H9 (cell line): ENCODE results near the gene GRIPAP1. TPM values are rescaled to one million over a fixed set of nuclear protein-coding genes. Genes with fewer than 3 reads are reported as not detected.

Source experiments
- DNase-seq: peaks from one replicate; pipeline ENCODE4 v3.0.0-alpha.2; 2017
- H2AFZ ChIP-seq: one replicate; pipeline ENCODE4 v1.6.1; 2013; ENCODE audit warnings: mild to moderate bottlenecking, low read length, control low read depth, moderate library complexity
- H2AK5ac ChIP-seq: 2 replicates; pipeline ENCODE4 v1.6.1; 2013; ENCODE audit warnings: low read length, control low read depth, mixed read lengths; ENCODE audit not compliant: insufficient read length
- H2BK120ac ChIP-seq: one replicate; pipeline ENCODE4 v1.6.1; 2013; ENCODE audit warnings: low read depth, mild to moderate bottlenecking, low read length, control low read depth, inconsistent platforms; ENCODE audit not compliant: poor library complexity, severe bottlenecking
- H2BK12ac ChIP-seq: 2 replicates; pipeline ENCODE4 v1.6.1; 2013; ENCODE audit warnings: low read length, control low read depth, mixed read lengths, low read depth; ENCODE audit not compliant: insufficient read length
- H2BK15ac ChIP-seq: 2 replicates; pipeline ENCODE4 v1.6.1; 2013; ENCODE audit warnings: low read depth, low read length, control low read depth
- H2BK20ac ChIP-seq: one replicate; pipeline ENCODE4 v1.6.1; 2013; ENCODE audit warnings: low read depth, mild to moderate bottlenecking, low read length, control low read depth, inconsistent platforms; ENCODE audit not compliant: poor library complexity, severe bottlenecking
- H2BK5ac ChIP-seq: 2 replicates; pipeline ENCODE4 v1.6.1; 2013; ENCODE audit warnings: low read length, control low read depth, mixed read lengths; ENCODE audit not compliant: insufficient read length
- H3K14ac ChIP-seq: 2 replicates; pipeline ENCODE4 v1.6.1; 2013; ENCODE audit warnings: low read length, control low read depth; ENCODE audit not compliant: insufficient read depth
- H3K18ac ChIP-seq: 2 replicates; pipeline ENCODE4 v1.6.1; 2013; ENCODE audit warnings: low read depth, mild to moderate bottlenecking, mixed read lengths, low read length, control low read depth; ENCODE audit not compliant: insufficient read length
- H3K23ac ChIP-seq: 2 replicates; pipeline ENCODE4 v1.6.1; 2013; ENCODE audit warnings: low read length, control low read depth, mixed read lengths, low read depth; ENCODE audit not compliant: insufficient read length
- H3K23me2 ChIP-seq: 2 replicates; pipeline ENCODE4 v1.6.1; 2013; ENCODE audit warnings: low read depth, mild to moderate bottlenecking, mixed read lengths, low read length, control low read depth; ENCODE audit not compliant: insufficient read length, poor library complexity, severe bottlenecking
- H3K27ac ChIP-seq: 2 replicates; pipeline ENCODE4 v1.5.1; 2013; ENCODE audit warnings: low read length, control low read depth, mixed read lengths, low read depth; ENCODE audit not compliant: insufficient read length
- H3K27me3 ChIP-seq: 2 replicates; pipeline ENCODE4 v1.6.1; 2013; ENCODE audit warnings: low read length, control low read depth, inconsistent platforms; ENCODE audit not compliant: insufficient read depth
- H3K4ac ChIP-seq: 2 replicates; pipeline ENCODE4 v1.6.1; 2013; ENCODE audit warnings: low read depth, mild to moderate bottlenecking, control low read depth, inconsistent platforms, low read length, moderate library complexity
- H3K4me1 ChIP-seq: 2 replicates; pipeline ENCODE4 v1.6.1; 2013; ENCODE audit warnings: low read length, control low read depth, inconsistent platforms; ENCODE audit not compliant: insufficient read depth
- H3K4me2 ChIP-seq: 2 replicates; pipeline ENCODE4 v1.6.1; 2013; ENCODE audit warnings: low read length, control low read depth, mixed read lengths; ENCODE audit not compliant: insufficient read length, insufficient read depth
- H3K56ac ChIP-seq: 2 replicates; pipeline ENCODE4 v1.6.1; 2013; ENCODE audit warnings: low read depth, mild to moderate bottlenecking, mixed read lengths, low read length, control low read depth; ENCODE audit not compliant: insufficient read length
- H3K79me1 ChIP-seq: 2 replicates; pipeline ENCODE4 v1.6.1; 2013; ENCODE audit warnings: low read depth, mild to moderate bottlenecking, moderate library complexity, low read length, control low read depth, inconsistent platforms; ENCODE audit not compliant: insufficient read depth, poor library complexity, severe bottlenecking
- H3K79me2 ChIP-seq: 2 replicates; pipeline ENCODE4 v1.6.1; 2013; ENCODE audit warnings: low read length, control low read depth, inconsistent platforms; ENCODE audit not compliant: insufficient read depth
- H3K9ac ChIP-seq: 2 replicates; pipeline ENCODE4 v1.6.1; 2013; ENCODE audit warnings: low read length, control low read depth, mixed read lengths; ENCODE audit not compliant: insufficient read length; ENCODE audit errors: extremely low read depth
- H3K9me3 ChIP-seq: one replicate; pipeline ENCODE4 v1.6.1; 2013; ENCODE audit warnings: low read depth, low read length, inconsistent platforms; ENCODE audit not compliant: control insufficient read depth
- H3T11ph ChIP-seq: one replicate; pipeline ENCODE4 v1.6.1; 2013; ENCODE audit warnings: mild to moderate bottlenecking, low read length, control low read depth, inconsistent platforms
- H4K20me1 ChIP-seq: one replicate; pipeline ENCODE4 v1.6.1; 2013; ENCODE audit not compliant: control insufficient read depth, insufficient read length, insufficient read depth
- H4K5ac ChIP-seq: 2 replicates; pipeline ENCODE4 v1.6.1; 2013; ENCODE audit warnings: low read depth, mild to moderate bottlenecking, mixed read lengths, low read length, control low read depth; ENCODE audit not compliant: insufficient read length
- H4K8ac ChIP-seq: replicated peaks from 2 replicates; pipeline ENCODE4 v1.6.1; 2013; ENCODE audit warnings: low read length, control low read depth, mixed read lengths, low read depth; ENCODE audit not compliant: insufficient read length
- H4K91ac ChIP-seq: 2 replicates; pipeline ENCODE4 v1.6.1; 2013; ENCODE audit warnings: low read depth, mild to moderate bottlenecking, moderate library complexity, mixed read lengths, low read length, control low read depth; ENCODE audit not compliant: insufficient read length
- H3K27ac Mint-ChIP-seq, 3 experiments: 2 replicates in 2 of 3; 3 replicates in 1 of 3; pipeline ENCODE4 v1.8.0; 2020 to 2021; ENCODE audit warnings: mixed read lengths in 3 of 3, mild to moderate bottlenecking in 1 of 3, moderate library complexity in 1 of 3
- H3K27me3 Mint-ChIP-seq: 2 replicates; pipeline ENCODE4 v1.8.0; 2021; ENCODE audit warnings: low read depth, mild to moderate bottlenecking, moderate library complexity, mixed read lengths
- H3K36me3 Mint-ChIP-seq, 3 experiments: 2 replicates in 2 of 3; 3 replicates in 1 of 3; pipeline ENCODE4 v1.8.0; 2020 to 2021; ENCODE audit warnings: low read depth in 3 of 3, mixed read lengths in 3 of 3; ENCODE audit not compliant: insufficient read depth in 1 of 3
- H3K4me1 Mint-ChIP-seq, 2 experiments: 2 replicates each; pipeline ENCODE4 v1.8.0; 2020; ENCODE audit warnings: mixed read lengths in 2 of 2
- H3K4me3 Mint-ChIP-seq, 2 experiments: 2 replicates in 1 of 2; 3 replicates in 1 of 2; pipeline ENCODE4 v1.8.0; 2020 to 2021; ENCODE audit warnings: mild to moderate bottlenecking in 2 of 2, mixed read lengths in 2 of 2, moderate library complexity in 1 of 2
- H3K9me3 Mint-ChIP-seq, 2 experiments: 2 replicates in 1 of 2; 3 replicates in 1 of 2; pipeline ENCODE4 v1.8.0; 2020; ENCODE audit warnings: mild to moderate bottlenecking in 2 of 2, mixed read lengths in 2 of 2, moderate library complexity in 1 of 2
- WGBS: extraction: QIAGEN DNeasy Blood & Tissue Kit; methylation state at CpG from one replicate; pipeline ENCODE4 v1.1.7; 2013; ENCODE audit warnings: missing lambda C conversion rate, low lambda C conversion rate, mixed read lengths; ENCODE audit not compliant: insufficient read length; ENCODE audit errors: extremely low coverage; 5-methylcytosine and 5-hydroxymethylcytosine counted together
- total RNA-seq: library from RNA; stranded (reverse); gene quantifications from 2 replicates; pipeline ENCODE4 v1.2.1, GENCODE V29; 2021
- TF ChIP-seq, protein P1 (sequence below): fragments of 200-600 bp; sonication (generic); conservative IDR thresholded peaks from 3 replicates; pipeline ENCODE4 v1.8.0; 2021; ENCODE audit warnings: antibody characterized with exemption, mild to moderate bottlenecking

The GRIPAP1 gene
- total RNA-seq, 1 experiment from 2014 or later, result 71.8 TPM

- no peak overlapping the region for H4K8ac ChIP-seq
- H3K4me2 ChIP-seq, result no peak overlapping the region
- no peak overlapping the region for H3T11ph ChIP-seq
- H3K36me3 Mint-ChIP-seq, result peaks cover 2 to 9% (median 7%) of the 10 kb centered on the region in 3 experiments
- H3K4me1 ChIP-seq, result no peaks in the 10 kb centered on the region
- no CpG with 5 or more reads among the region's 7 CpGs for WGBS
- H3K27me3 Mint-ChIP-seq, result peaks cover 2% of the 10 kb centered on the region
- H2BK5ac ChIP-seq, result no peak overlapping the region
- no peak overlapping the region for H3K9ac ChIP-seq
- H3K9me3 Mint-ChIP-seq, result peaks cover 50 to 53% of the 10 kb centered on the region in 2 experiments
- H4K5ac ChIP-seq, result no peak overlapping the region
- H2BK15ac ChIP-seq, result no peak overlapping the region
- no peak overlapping the region for H3K56ac ChIP-seq
- H2AK5ac ChIP-seq, result no peak overlapping the region
- no peak overlapping the region for H3K18ac ChIP-seq
- TF ChIP-seq, protein P1, sequence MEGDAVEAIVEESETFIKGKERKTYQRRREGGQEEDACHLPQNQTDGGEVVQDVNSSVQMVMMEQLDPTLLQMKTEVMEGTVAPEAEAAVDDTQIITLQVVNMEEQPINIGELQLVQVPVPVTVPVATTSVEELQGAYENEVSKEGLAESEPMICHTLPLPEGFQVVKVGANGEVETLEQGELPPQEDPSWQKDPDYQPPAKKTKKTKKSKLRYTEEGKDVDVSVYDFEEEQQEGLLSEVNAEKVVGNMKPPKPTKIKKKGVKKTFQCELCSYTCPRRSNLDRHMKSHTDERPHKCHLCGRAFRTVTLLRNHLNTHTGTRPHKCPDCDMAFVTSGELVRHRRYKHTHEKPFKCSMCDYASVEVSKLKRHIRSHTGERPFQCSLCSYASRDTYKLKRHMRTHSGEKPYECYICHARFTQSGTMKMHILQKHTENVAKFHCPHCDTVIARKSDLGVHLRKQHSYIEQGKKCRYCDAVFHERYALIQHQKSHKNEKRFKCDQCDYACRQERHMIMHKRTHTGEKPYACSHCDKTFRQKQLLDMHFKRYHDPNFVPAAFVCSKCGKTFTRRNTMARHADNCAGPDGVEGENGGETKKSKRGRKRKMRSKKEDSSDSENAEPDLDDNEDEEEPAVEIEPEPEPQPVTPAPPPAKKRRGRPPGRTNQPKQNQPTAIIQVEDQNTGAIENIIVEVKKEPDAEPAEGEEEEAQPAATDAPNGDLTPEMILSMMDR, result no peak
- H3K4me3 Mint-ChIP-seq, result no peak overlapping the region
- H4K91ac ChIP-seq, result no peak overlapping the region
- H3K27ac ChIP-seq, result no peak overlapping the region
- no peak overlapping the region for H3K4ac ChIP-seq
- H2BK20ac ChIP-seq, result no peak overlapping the region
- no peak overlapping the region for H3K23ac ChIP-seq
- H3K79me2 ChIP-seq, result no peaks in the 10 kb centered on the region
- H2BK120ac ChIP-seq, result no peak overlapping the region
- H3K4me1 Mint-ChIP-seq, result no peaks in the 10 kb centered on the region
- H3K27me3 ChIP-seq, result no peaks in the 10 kb centered on the region
- H3K9me3 ChIP-seq, result no peaks in the 10 kb centered on the region
- no peak overlapping the region for H2AFZ ChIP-seq
- H3K27ac Mint-ChIP-seq, result no peak overlapping the region
- no peak for DNase-seq
- no peaks in the 10 kb centered on the region for H4K20me1 ChIP-seq
- no peak overlapping the region for H2BK12ac ChIP-seq
- H3K79me1 ChIP-seq, result no peaks in the 10 kb centered on the region
- H3K23me2 ChIP-seq, result no peaks in the 10 kb centered on the region
- no peak overlapping the region for H3K14ac ChIP-seq
These were observed 17.7 kb upstream of the GRIPAP1 start for GRCh38 chrX:49019599-49020249.
